ENCODE measurements around the gene ADAMTS17.

Gene ADAMTS17

DNA sequence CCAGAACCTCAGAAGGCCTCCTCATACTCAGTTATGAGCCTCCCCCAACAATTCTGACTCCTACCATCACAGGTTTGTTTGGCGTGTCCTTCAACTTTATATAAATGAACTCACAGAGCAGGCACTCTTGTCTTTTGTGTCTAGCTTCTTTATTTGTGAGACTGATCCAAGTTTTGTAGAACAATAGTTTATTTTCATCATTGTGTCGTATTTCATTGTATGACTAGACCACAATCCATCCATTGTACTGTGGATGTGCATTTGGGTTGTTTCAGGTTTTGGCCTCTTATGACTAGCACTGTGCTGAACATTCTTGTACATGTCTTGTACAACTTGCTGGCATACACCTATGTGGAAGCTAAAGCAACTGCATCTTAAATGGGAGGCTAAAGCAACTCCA, 315.7 kb downstream of the ADAMTS17 start:
- DNase-seq (ENCODE audit: low spot score), result no peak

DNA sequence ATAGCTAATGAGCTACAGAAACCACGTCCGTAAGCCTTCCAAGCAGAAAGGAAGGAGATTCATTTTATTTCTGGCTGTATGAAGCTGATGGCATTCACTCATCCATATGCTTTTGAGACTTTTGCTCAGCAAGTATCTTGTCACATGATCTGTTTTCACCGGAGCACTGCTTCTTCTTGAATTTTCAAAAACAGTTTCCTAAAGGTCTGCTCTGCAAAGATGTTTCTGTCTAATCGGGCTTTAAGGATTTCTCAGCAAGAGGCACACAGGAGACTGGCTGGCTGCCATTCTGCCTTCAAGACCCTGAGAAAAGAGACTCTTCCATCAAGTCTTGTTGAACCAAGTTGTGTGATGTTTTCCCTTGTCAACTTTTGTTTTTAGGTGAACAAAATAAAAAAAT, 319.0 kb downstream of the ADAMTS17 start:
- DNase-seq (ENCODE audit: low spot score), result no peak

DNA sequence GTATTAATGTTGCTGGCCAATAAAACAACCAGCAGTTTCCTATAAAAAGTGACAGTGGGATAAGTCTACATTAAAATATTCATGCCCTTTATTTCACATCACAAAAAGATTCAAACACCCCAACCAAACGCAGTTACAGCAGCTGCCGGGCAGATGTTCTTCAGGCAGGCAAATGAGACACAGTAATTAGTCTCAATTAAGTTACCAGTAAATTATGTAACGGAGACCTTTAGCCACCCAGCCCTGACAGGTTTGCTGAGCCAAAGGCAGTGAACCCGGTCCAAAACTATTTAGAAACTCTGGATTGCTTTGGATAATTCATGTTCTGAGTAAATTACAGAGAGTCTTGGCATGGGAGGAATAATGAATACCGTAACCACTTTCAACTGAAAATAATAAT, 319.4 kb downstream of the ADAMTS17 start:
- DNase-seq (ENCODE audit: low spot score), result no peak

DNA sequence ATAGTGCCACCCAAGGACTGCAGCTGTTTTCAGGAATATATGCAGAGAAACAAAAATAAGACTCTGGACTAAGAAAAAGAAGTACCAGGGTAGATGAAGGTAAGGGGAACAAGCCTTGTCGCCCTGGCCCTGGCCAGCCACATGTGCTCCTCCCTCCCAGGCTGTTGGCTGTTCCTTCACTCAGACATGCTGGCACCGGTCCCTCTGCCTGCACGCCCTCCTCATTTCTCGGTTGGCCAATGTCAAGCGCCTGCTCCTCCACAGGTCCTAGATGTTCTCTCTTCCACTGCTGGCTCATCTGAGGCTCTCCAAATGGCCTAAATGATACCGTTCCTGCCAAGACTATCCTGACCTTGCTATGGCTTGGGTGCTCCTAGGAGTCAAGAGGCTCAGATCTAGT, 320.1 kb downstream of the ADAMTS17 start:
- DNase-seq (ENCODE audit: low spot score), result no peak

DNA sequence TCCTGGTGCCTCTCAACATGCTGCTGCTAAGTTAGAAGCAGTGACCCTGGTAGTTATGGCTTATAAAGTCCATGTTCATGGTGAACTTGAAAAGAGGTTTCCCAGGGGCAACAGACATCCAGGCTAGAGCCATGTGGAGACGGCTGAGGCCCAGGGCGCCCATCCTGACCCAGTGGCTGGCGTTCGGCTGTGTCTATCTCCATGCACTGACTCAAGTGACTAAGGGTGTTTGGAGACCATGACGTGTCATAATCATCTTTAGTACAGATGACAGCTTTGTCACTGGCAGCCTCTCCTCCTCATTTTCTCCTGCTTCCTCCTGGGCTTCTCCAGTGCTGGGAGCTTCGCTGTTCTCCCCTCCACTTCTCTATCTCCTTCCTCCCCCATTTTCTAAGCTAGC, 321.2 kb downstream of the ADAMTS17 start:
- DNase-seq (ENCODE audit: low spot score), result no peak

DNA sequence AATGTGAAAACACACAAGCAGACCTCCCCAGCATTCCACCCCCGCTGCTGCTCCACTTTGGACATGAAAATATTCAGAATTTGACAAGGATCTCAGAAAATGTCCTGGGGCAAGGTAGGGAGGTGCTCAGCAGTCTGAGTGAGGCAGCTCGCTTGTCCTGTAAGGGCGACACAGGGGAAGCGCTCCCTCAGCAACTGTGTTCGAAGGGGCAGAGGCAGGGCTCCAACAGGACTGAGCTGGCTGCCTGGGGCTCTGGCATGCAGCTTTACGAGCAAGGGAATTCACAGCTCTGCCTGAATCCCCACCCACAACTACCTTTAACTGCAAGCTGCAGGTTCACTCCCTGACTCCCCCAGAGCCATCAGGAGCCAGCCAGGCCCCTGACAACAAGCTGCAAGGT, 321.6 kb downstream of the ADAMTS17 start:
- no peak for DNase-seq (ENCODE audit: low spot score)

DNA sequence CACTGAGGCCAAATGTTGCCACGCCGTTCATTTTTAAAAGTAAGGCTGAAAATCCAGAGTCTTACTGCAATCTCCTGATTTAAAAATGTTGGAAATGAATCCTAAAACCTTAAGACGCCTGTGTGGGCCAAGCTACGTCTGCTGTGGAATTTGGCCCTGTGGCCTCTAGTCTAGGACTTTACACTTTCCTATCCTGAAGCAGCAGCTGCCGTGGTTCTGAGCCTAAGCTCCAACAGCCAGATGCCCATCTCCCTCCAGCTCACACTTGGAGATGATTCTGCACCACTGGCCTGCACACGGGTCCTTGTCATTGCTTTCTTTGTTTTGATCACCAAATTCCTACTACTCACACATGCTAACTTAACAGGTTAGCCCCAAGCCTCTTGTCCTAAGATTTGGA, 322.2 kb downstream of the ADAMTS17 start:
- no peak for DNase-seq (ENCODE audit: low spot score)

DNA sequence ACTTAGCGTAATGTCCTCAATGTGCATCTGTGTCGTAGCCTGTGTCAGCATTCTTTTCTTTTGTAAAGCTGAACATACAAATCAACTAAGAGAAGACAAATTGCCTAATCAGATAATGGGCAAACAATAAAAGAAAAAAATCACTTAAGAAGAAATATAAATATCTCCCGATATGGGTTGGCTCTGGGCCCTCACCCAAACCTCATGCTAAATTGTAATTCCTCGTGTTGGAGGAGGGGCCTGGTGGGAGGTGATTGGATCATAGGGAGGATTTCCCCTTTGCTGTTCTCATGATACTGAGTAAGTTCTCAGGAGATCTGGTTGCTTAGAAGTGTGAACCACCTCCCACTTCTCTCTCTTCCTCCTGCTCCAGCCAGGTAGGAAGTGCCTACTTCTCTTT, 323.6 kb downstream of the ADAMTS17 start:
- DNase-seq (ENCODE audit: low spot score), result no peak

DNA sequence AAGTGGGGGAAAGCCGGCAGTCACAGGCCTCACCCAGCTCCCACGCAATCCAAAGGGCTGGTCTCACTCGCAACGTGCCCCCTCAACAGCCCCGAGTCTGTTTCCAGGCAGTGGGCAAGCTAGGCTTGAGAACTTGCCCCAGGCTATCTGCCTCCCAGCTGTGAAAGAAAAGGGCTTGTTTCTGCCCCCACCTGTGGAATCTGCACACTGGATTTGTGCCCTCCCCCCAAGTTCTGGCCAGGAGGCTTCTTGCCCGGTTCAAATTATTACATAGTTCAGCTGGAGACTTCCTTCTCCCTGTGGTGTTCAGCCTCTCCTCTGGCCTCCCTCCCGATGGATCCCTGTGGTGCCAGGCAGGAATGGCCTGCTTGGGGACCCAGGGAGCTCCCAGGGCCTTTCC, 324.6 kb downstream of the ADAMTS17 start:
- DNase-seq (ENCODE audit: low spot score), result no peak

DNA sequence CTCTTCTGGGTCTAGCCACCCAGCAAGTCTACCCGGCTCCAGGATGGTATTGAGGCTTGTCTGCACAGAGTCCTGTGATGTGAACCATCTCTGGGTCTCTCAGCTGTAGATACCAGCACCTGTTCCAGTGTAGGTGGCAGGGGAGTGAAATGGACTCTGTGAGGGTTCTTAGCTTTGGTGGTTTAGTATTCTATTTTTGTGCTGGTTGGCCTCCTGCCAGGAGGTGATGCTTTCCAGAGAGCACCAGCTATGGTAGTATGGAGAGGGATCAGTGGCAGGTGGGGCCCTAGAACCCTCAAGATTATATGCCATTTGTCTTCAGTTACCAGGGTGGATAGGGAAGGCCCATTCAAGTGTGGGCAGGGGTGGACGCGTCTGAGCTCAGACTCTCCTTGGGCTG, 325.1 kb downstream of the ADAMTS17 start:
- DNase-seq (ENCODE audit: low spot score), result no peak

DNA sequence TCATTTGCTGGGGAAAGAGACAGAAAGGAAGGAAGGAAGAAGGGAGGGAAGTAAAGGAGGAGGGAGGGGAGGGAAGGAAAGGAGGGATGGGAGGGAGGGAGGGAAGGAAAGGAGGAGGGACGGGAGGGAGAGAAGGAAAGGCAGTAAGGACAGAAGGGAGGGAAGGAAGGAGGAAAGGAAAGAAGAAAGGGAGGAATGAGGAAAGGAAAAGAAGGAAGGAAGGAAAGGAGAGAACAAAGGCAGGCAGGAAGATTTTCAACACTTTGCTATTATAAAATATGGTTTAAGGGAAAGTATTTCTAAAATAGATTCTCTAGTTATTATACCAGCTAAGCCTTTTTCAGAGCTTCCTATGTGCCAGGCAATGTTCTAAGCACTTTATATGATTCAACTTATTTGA, 330.5 kb downstream of the ADAMTS17 start:
- DNase-seq (ENCODE audit: low spot score), result no peak

DNA sequence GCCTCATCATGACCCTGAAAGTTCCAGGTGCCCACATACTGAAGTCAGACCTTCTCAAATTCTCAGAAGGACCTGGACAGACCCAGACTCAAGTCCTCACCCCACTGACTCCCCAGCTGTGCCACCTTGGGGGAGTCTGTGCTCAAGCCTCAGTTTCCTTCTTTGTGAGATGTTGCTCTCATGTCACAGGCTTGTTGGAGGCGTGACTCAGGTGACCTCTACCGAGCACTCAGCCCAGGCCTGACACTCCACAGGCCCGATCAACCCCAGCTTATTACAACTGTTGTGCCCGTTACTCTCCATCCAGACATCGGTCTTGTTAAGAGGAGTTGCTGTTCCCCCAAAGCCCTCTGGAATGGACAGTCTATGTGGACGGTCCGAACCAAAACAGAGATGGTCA, 332.4 kb downstream of the ADAMTS17 start:
- DNase-seq (ENCODE audit: low spot score), result no peak

DNA sequence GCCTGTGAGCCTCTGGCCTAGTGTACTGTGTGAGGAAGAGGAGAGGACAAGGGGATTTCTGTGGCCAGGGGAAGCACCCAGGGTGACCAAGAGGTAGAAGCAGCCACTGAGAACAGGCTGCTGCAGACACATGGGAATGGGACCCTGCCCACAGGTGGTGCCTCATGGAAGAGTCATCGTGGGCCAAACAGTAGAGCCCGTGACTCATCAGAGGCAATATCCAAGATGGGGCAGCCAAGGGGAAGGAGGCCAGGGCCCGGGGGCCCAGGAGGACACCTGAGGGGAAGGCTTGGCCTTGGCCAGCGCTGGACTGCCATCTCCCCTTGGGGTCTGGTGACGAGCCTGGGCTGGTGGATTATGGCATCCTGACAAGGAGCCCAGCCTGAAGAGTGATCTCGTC, 333.5 kb downstream of the ADAMTS17 start:
- no peak for DNase-seq (ENCODE audit: low spot score)

DNA sequence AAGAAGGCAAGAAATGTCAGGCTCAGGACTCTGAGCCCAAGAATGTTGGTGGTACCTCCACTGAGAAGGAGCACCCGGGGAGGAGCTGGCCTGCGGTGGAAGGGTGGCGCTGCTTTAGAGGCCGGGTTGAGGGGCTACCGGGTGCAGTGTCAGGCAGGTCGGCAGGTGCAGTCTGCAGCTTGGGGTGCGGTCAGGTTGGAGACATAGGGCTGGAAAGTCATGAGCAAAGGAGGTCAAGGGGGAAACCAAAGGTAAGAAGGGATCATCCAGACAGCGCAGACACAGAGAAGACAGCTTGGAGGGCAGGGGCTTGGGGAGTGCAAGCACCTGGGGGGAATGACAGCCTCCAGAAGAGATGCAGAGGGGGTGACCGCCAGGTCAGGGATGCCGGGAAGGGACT, 334.2 kb downstream of the ADAMTS17 start:
- no peak for DNase-seq (ENCODE audit: low spot score)

DNA sequence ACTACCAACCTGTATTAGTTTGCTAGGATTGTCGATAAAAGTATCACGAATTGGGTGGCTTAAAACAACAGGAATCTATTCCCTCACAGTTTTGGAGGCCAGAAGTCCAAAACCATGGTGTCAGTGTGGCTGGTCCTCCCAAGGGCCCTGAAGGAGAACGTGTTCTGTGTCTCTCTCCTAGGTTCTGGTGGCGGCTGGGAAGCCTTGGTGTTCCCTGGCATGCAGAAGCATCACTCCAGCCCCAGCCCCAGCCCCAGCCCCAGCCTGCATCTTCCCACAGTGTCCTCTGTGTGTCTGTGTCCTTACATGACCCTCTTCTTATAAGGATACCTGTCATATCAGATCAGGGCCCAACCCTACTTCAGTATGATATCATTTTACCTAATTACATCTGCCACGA, 336.1 kb downstream of the ADAMTS17 start:
- no peak for DNase-seq (ENCODE audit: low spot score)

DNA sequence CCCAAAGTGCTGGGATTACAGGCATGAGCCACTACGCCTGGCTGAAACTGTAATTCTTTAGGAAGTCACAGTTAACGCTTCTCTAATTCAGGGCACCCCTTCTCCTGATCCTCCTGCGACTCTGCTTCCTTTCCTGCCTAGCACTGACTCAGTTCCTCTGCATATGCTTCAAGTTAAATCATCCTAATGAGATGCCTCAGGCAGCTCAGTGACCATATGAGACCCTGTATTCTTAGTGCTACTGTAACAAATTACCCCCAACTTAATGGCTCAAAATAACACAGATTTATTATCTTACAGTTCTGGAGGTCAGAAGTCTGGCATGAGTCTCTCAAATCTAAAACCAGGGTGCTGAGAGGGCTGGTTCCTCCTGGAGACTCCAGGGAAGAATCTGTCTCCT, 336.8 kb downstream of the ADAMTS17 start:
- no peak for DNase-seq (ENCODE audit: low spot score)

DNA sequence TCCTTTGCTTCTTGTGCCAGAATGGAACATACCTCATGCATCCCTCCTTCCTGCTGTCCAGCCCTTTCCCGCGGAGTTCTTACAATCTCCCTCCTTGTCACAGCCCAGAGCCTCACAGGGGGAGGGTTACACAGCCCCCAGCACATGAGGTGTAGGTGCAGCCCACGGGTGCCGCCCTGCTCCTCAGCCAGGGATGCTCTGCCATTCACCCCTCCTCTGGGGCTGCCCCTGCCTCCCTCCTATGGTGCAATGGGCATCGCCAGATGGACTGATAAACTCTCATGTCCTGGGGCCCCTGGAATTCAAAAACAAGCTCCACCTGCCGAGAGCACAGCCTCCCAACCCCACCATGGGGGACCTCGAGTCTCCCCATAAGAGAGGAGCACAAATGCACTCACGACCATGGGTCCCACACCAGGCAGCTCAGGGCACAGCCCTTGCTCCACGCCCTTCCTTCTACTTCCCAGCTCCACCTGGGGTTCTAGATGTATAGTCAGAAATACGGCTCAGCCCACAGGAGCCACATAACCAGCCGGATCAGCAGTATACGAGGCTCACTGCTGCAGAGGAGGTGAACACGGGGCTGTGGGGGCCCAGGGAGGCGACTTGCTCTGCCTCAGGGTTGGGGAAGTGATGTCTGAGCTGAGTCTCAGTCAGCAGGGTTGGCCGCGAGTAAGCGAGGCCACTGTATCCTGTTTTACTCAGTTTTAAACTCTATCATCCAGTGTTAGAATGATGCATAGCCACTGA, 338.8 kb downstream of the ADAMTS17 start:
- DNase-seq (ENCODE audit: low spot score), result no peak

DNA sequence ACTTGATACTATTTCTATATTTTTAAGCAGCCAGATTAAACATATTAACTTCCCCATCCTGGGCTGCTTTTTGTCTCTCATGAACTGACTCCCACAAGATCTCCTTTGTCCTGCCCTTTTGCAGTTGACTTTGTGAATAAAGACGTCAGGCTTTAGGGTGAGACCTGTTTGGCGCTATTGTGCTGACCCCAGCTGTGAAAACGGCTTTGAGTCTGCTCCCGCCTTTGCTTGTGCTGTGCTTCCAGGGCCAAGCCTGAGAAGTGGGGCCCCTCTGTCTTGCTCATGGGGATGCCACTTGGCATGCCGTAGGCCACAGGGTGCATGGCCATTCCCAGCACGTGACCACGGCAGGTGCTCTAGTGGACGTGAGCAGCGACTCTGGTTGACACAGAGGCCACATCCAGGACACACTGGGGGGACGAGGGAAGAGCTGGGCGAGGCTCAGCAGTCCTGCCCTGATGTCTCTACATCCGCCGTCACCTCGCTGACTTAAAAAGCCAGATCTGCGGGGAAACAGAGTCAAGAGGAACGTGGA, 339.6 kb downstream of the ADAMTS17 start:
- no peak for DNase-seq (ENCODE audit: low spot score)

DNA sequence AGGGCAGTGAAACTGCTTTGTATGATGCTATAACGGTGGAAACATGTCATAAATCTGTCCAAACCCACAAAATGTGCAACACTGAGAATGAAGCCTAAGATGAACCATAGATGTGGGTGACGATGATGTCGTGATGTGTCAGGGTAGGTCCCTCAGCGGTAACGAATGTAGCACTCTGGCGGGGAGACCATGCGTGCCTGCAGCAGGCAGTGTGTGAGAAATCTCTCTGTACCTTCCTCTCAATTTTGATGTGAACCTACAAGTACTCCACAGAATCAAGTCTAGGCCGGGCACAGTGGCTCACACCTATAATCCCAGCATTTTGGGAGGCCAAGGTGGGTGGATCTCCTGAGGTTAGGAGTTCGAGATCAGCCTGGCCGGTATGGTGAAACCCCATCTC, 340.4 kb downstream of the ADAMTS17 start:
- DNase-seq (ENCODE audit: low spot score), result no peak

DNA sequence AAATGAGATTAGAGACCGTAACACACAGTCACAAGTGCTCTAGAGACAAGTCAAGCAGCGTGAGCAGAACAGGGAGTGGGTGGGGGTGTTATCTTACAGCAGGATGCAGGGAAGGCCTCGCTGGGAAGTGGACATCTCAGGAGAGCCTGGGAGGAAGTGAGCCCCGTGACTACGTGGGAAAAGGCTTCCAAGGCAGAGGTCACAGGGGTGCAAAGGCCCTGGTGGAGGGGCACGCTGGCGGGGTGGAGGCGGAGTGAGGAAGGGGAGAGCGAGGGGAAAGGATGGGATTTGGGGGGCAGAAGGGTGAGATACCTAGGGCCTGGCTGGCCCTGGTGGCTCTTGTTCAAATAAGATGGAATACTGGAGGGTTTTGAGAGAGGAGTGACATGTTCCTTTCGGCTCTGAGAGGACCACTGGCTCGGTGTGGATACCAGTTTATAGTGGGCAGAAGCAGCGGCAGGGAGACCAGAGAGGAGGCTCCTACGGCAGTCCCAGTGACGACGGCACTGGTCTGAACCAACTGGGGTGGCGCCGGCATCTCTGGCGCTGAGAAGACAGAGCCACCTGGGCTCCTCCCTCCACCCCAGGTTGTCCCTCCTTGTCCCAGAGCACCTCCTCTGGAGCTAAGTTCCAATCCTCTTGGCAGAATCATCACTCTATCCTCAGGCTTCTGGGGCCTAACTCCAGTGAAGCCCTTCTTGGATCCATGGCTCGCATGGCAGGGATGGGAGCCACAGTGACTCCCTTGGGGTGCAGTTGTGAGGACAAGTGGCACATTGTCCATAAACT, 342.3 kb downstream of the ADAMTS17 start:
- no peak for DNase-seq (ENCODE audit: low spot score)

DNA sequence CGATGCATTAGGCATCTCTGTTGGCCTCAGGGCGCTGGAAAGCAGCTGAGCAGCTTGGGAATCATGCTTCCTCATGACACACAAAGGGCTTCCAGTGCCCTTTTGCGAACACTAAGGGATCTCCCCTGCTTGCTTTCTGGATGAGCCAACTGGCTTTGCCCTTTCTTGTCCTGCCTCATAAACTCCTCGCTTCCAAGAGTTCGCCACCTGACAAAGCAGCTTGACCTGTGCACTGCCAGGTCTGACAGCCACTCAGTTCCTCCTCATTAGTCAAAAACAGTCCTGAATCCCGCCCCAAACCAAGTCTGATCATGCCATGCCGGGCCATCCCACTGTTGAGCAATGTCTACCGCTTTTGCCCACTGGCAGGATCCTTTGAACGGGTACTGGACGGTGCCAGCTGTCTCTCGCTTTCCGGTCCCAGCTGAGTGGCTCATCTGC, 343.1 kb downstream of the ADAMTS17 start:
- DNase-seq (ENCODE audit: low spot score), result no peak

DNA sequence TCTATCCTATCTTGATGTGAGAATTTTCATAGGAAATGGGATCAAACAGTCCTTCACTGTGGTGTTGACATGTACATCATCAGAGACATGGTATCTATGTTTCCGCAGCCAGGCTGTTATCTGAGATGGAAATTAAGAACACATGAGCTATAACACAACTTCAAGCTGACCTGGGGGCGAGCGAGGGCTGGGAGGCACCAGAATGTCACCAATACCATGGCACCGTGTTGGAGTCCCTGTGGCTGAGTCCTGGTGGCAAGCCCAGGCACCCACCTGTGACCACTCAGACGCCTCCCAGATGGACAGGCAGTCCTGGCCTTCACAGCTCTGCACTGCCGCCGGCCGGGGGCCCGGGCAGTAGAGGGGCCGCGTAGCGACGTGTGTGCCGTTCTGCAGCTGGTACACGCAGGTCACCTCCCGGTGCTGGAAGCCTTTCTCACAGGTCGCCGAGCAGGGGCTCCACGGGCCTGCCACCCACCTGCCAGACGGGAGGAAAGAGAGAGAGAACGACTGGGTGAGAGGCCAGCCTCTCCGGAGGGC, 344.6 kb downstream of the ADAMTS17 start:
- DNase-seq (ENCODE audit: low spot score), result no peak

DNA sequence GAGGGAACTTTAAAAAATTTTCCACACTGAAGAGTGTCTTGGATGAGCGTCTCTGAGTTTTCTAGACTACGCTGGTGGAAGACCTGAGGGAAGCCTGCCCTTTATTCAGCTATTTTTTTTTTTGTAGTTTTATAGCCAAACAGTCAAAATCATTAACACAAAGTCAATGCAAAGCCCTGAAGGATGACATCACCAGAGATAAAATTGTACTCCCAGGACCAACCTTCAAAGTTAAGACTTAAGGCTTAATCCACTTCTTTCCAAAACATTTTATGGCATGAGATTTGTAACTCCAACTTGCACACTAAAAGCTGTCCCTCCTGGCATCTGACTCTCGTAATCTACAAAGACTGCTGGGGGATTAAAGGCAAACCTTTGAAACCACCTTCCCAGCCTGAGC, 345.1 kb downstream of the ADAMTS17 start:
- no peak for DNase-seq (ENCODE audit: low spot score)
